Putamen (tissue), 1 donor: Measurements from ENCODE around the gene CETN3.
"Not testable (repeated sequence)": the region's sequence is repeated elsewhere in the genome, so short reads cannot be mapped to it uniquely, and the experiment has no call there.

ENCODE experiments used
- DNase-seq: peaks from one replicate; pipeline ENCODE4 v3.0.0-alpha.2; 2016; ENCODE audit warnings: low spot score

CETN3 gene

GRCh38 chr5:90383903-90384302, 25.7 kb downstream of the CETN3 start:
- DNase-seq: no peak

GRCh38 chr5:90381213-90381929, 28.2 kb downstream of the CETN3 start:
- no peak for DNase-seq

- no peak for DNase-seq
Observed at GRCh38 chr5:90379652-90380051, 29.9 kb downstream of the CETN3 start.

GRCh38 chr5:90378752-90379151, 30.8 kb downstream of the CETN3 start:
- DNase-seq: no peak

- not testable (repeated sequence) for DNase-seq
Observed at GRCh38 chr5:90371269-90371668, 38.3 kb downstream of the CETN3 start.

- no peak for DNase-seq
Observed at GRCh38 chr5:90368454-90369246, 40.9 kb downstream of the CETN3 start.

- no peak for DNase-seq
Observed at GRCh38 chr5:90367879-90368278, 41.7 kb downstream of the CETN3 start.

GRCh38 chr5:90366948-90367347, 42.6 kb downstream of the CETN3 start:
- DNase-seq: no peak

GRCh38 chr5:90365328-90365727, 44.2 kb downstream of the CETN3 start:
- DNase-seq: no peak

GRCh38 chr5:90359073-90359920, 50.3 kb downstream of the CETN3 start:
- no peak for DNase-seq

- DNase-seq: peak; percentile 24
Observed at GRCh38 chr5:90356622-90357021, 52.9 kb downstream of the CETN3 start.

- DNase-seq: no peak
Observed at GRCh38 chr5:90356176-90356575, 53.4 kb downstream of the CETN3 start.

GRCh38 chr5:90355635-90356034, 53.9 kb downstream of the CETN3 start:
- DNase-seq: no peak

- no peak for DNase-seq
Observed at GRCh38 chr5:90353254-90353653, 56.3 kb downstream of the CETN3 start.

GRCh38 chr5:90351101-90351500, 58.5 kb downstream of the CETN3 start:
- DNase-seq: no peak

- DNase-seq: no peak
Observed at GRCh38 chr5:90347462-90347861, 62.1 kb downstream of the CETN3 start.

- no peak for DNase-seq
Observed at GRCh38 chr5:90345684-90346083, 63.9 kb downstream of the CETN3 start.

- no peak for DNase-seq
Observed at GRCh38 chr5:90344689-90345088, 64.9 kb downstream of the CETN3 start.

GRCh38 chr5:90343731-90344130, 65.8 kb downstream of the CETN3 start:
- DNase-seq: not testable (repeated sequence)

- no peak for DNase-seq
Observed at GRCh38 chr5:90342576-90342975, 67.0 kb downstream of the CETN3 start.
